IMR-90 (cell line): ENCODE data around the gene IFI27L1. TPM values are rescaled to one million over a fixed set of nuclear protein-coding genes. Genes with fewer than 3 reads are reported as not detected.

Source experiments
- ATAC-seq: fragments of 200-7000 bp; cut with Tn5 transposase; 2 replicates; pipeline ENCODE4 v1.9.1; 2020; ENCODE audit warnings: low read depth, mild to moderate bottlenecking, moderate library complexity
- BruUV-seq: library from RNA; stranded (reverse); fragments of 400-500 nt; replicated peaks from 2 replicates; lab custom pipeline; 2021; lab: Mats Ljungman, UMichigan
- CTCF ChIA-PET: fragments of 300-600 bp; formaldehyde crosslinking; extraction: SDS; loops from one replicate; lab custom pipeline; 2021; ENCODE audit warnings: antibody characterized with exemption; lab: Yijun Ruan, JAX
- POLR2A ChIA-PET: fragments of 300-600 bp; sonication (Branson Sonifier 250); formaldehyde crosslinking; loops from one replicate; lab custom pipeline; 2022; ENCODE audit warnings: antibody characterized with exemption; ENCODE audit not compliant: unreplicated experiment; lab: Charles Lee
- DNase-seq: peaks from one replicate; pipeline ENCODE4 v3.0.0; 2013
- H2AFZ ChIP-seq: replicated peaks from 2 replicates; pipeline ENCODE3; 2013; ENCODE audit warnings: low read length, mild to moderate bottlenecking; ENCODE audit not compliant: poor library complexity
- H2AK5ac ChIP-seq: 2 replicates; pipeline ENCODE4 v1.6.1; 2013; ENCODE audit warnings: low read depth, low read length, inconsistent platforms
- H2AK9ac ChIP-seq: replicated peaks from 2 replicates; pipeline ENCODE3; 2013; ENCODE audit warnings: mild to moderate bottlenecking, low read depth, low read length, moderate library complexity; ENCODE audit not compliant: poor library complexity
- H2BK120ac ChIP-seq: 2 replicates; pipeline ENCODE4 v1.6.1; 2013; ENCODE audit warnings: low read depth, low read length, inconsistent platforms
- H2BK15ac ChIP-seq: 3 replicates; pipeline ENCODE4 v1.6.1; 2013; ENCODE audit warnings: low read depth, low read length, inconsistent platforms
- H2BK20ac ChIP-seq: 2 replicates; pipeline ENCODE4 v1.6.1; 2013; ENCODE audit warnings: low read depth, mild to moderate bottlenecking, inconsistent platforms, low read length, moderate library complexity
- H2BK5ac ChIP-seq: 2 replicates; pipeline ENCODE4 v1.6.1; 2013; ENCODE audit warnings: mild to moderate bottlenecking, low read depth, low read length, inconsistent platforms; ENCODE audit not compliant: poor library complexity, severe bottlenecking
- H3K14ac ChIP-seq: replicated peaks from 2 replicates; pipeline ENCODE4 v1.6.1; 2013; ENCODE audit warnings: low read depth, low read length, inconsistent platforms
- H3K18ac ChIP-seq: 2 replicates; pipeline ENCODE4 v1.6.1; 2013; ENCODE audit warnings: low read depth, low read length, control low read depth
- H3K23ac ChIP-seq: 2 replicates; pipeline ENCODE4 v1.6.1; 2013; ENCODE audit warnings: low read depth, low read length, inconsistent platforms
- H3K27ac ChIP-seq: 2 replicates; pipeline ENCODE4 v1.5.1; 2013; ENCODE audit warnings: mild to moderate bottlenecking, control low read depth, low read length; ENCODE audit not compliant: insufficient read depth
- H3K27me3 ChIP-seq: 2 replicates; pipeline ENCODE4 v1.6.1; 2013; ENCODE audit warnings: low read length; ENCODE audit not compliant: control insufficient read depth, insufficient read depth
- H3K36me3 ChIP-seq: 2 replicates; pipeline ENCODE4 v1.6.1; 2013; ENCODE audit warnings: low read length, mixed read lengths; ENCODE audit not compliant: control insufficient read depth, insufficient read depth
- H3K4ac ChIP-seq: 2 replicates; pipeline ENCODE4 v1.6.1; 2013; ENCODE audit warnings: low read depth, low read length, inconsistent platforms
- H3K4me1 ChIP-seq: 2 replicates; pipeline ENCODE4 v1.6.1; 2013; ENCODE audit warnings: low read length, mixed read lengths; ENCODE audit not compliant: control insufficient read depth, insufficient read depth
- H3K4me2 ChIP-seq: 2 replicates; pipeline ENCODE4 v1.6.1; 2013; ENCODE audit warnings: low read depth, mild to moderate bottlenecking, control low read depth, low read length, moderate library complexity
- H3K4me3 ChIP-seq: 2 replicates; pipeline ENCODE4 v1.5.1; 2013; ENCODE audit warnings: low read depth, mild to moderate bottlenecking, control low read depth, low read length, moderate library complexity; ENCODE audit not compliant: insufficient read depth
- H3K56ac ChIP-seq: 2 replicates; pipeline ENCODE4 v1.6.1; 2013; ENCODE audit warnings: low read length, inconsistent platforms; ENCODE audit not compliant: insufficient read depth; ENCODE audit errors: extremely low read depth
- H3K79me1 ChIP-seq, 2 experiments: 2 replicates each; pipeline ENCODE4 v1.6.1; 2013; ENCODE audit warnings: low read length in 2 of 2, inconsistent platforms in 1 of 2, low read depth in 1 of 2
- H3K9ac ChIP-seq: 2 replicates; pipeline ENCODE4 v1.6.1; 2013; ENCODE audit warnings: low read depth, low read length, control low read depth
- H3K9me1 ChIP-seq: 2 replicates; pipeline ENCODE4 v1.6.1; 2013; ENCODE audit warnings: low read length, inconsistent platforms; ENCODE audit not compliant: insufficient read depth
- H3K9me3 ChIP-seq: 2 replicates; pipeline ENCODE4 v1.6.1; 2013; ENCODE audit warnings: low read length; ENCODE audit not compliant: control insufficient read depth, insufficient read depth
- H4K20me1 ChIP-seq: 2 replicates; pipeline ENCODE4 v1.6.1; 2013; ENCODE audit warnings: low read length, inconsistent platforms; ENCODE audit not compliant: insufficient read depth
- H4K5ac ChIP-seq: 2 replicates; pipeline ENCODE4 v1.6.1; 2013; ENCODE audit warnings: mild to moderate bottlenecking, low read depth, low read length, control low read depth
- H4K8ac ChIP-seq, 2 experiments: 2 replicates each; pipeline ENCODE4 v1.6.1; 2013; ENCODE audit warnings: low read depth in 2 of 2, low read length in 2 of 2, control low read depth in 1 of 2, inconsistent platforms in 1 of 2
- H4K91ac ChIP-seq: 2 replicates; pipeline ENCODE4 v1.6.1; 2013; ENCODE audit warnings: low read depth, low read length, inconsistent platforms; ENCODE audit not compliant: insufficient read depth
- BHLHE40 ChIP-seq: fragments of 150-350 bp; IDR thresholded peaks from 2 replicates; pipeline ENCODE4 v1.6.1; 2016; ENCODE audit warnings: mild to moderate bottlenecking, low read depth, low read length
- CHD1 ChIP-seq: IDR thresholded peaks from 2 replicates; pipeline ENCODE4 v1.6.1; 2012; ENCODE audit warnings: low read depth, low read length, improper control_type of control experiment
- CTCF ChIP-seq: conservative IDR thresholded peaks from 2 replicates; pipeline ENCODE4 v1.5.1; 2012; ENCODE audit warnings: mild to moderate bottlenecking, low read depth, low read length, improper control_type of control experiment
- FOS ChIP-seq: fragments of 150-350 bp; IDR thresholded peaks from 2 replicates; pipeline ENCODE4 v1.6.1; 2016; ENCODE audit warnings: low read depth, low read length
- MXI1 ChIP-seq: IDR thresholded peaks from 2 replicates; pipeline ENCODE4 v1.6.1; 2012; ENCODE audit warnings: low read depth, mild to moderate bottlenecking, low read length, moderate library complexity, borderline replicate concordance
- POLR2A ChIP-seq: IDR thresholded peaks from 2 replicates; pipeline ENCODE4 v1.6.1; 2012; ENCODE audit warnings: mild to moderate bottlenecking, low read depth, low read length
- WGBS, 2 experiments: methylation state at CpG; one replicate each; pipeline versions ENCODE4 v1.1.5 to v1.1.7; 2013; ENCODE audit warnings: missing lambda C conversion rate in 2 of 2; ENCODE audit not compliant: insufficient read length in 1 of 2; ENCODE audit errors: extremely low coverage in 2 of 2; 5-methylcytosine and 5-hydroxymethylcytosine counted together
- dilution Hi-C: fragments of 300-500 bp; cut with HindIII; formaldehyde crosslinking; loops from one replicate; pipeline ENCODE4 v1.14.3; 2018; ENCODE audit warnings: low sequenced_read_pairs; ENCODE audit not compliant: unreplicated experiment
- in situ Hi-C: fragments of 300-500 bp; cut with MboI; formaldehyde crosslinking; loops from 3 replicates; pipeline ENCODE4 v1.14.3; 2019; ENCODE audit warnings: low sequenced_read_pairs, inconsistent platforms, mixed read lengths
- intact Hi-C: fragments of 100-400 bp; cut with micrococcal nuclease; formaldehyde crosslinking; loops from 2 replicates; pipeline ENCODE4 v1.10.0; 2022
- polyA plus RNA-seq, 3 experiments: library from polyadenylated mRNA; depleted of rRNA; stranded (reverse); fragments of >200 nt; gene quantifications; 2 replicates each; pipeline ENCODE4 v1.2.3, GENCODE V29; 2012; ENCODE audit warnings: low replicate concordance in 1 of 3
- total RNA-seq: library from RNA; depleted of rRNA; stranded (reverse); fragments of >200 nt; gene quantifications from 2 replicates; pipeline ENCODE4 v1.2.3, GENCODE V29; 2012

IFI27L1 gene
- total and polyA plus RNA-seq, 2 of the 4 experiments (the other 2 are of a cell fraction), result 13.3 to 24.3 TPM

- Histone ChIP-seq H4K5ac (no peak overlapping the region), H3K9ac (no peak overlapping the region), H2AK9ac (no peak overlapping the region), H2AK5ac (no peak overlapping the region), H2BK120ac (no peak overlapping the region), H3K9me3 (no peaks in the 10 kb centered on the region), H3K56ac (no peak overlapping the region), H3K18ac (no peak overlapping the region), H4K91ac (no peak overlapping the region), H2BK5ac (no peak overlapping the region), H3K4me1 (peaks cover 9% of the 10 kb centered on the region), H3K4me2 (no peak overlapping the region), H3K23ac (no peak overlapping the region), H3K4me3 (no peak overlapping the region), H3K4ac (no peak overlapping the region), H4K8ac (no peak overlapping the region), H3K79me1 (no peaks in the 10 kb centered on the region; a peak in 1 of 4 replicates), H2AFZ (no peak overlapping the region), H3K36me3 (peaks cover 4% of the 10 kb centered on the region; the same call in 1 of the 2 replicates), H2BK15ac (no peak overlapping the region), H3K27me3 (no peaks in the 10 kb centered on the region), H2BK20ac (no peak overlapping the region), H3K27ac (no peak overlapping the region), H4K20me1 (no peaks in the 10 kb centered on the region; the same call in none of the 2 replicates), H3K14ac (no peak overlapping the region), H3K9me1 (no peaks in the 10 kb centered on the region)
- DNase-seq, result no peak
- 93% methylated on average over 6 of the region's 11 CpGs; no CpG with 5 or more reads in 1 of the 2 experiments for WGBS, 2 experiments
- CTCF ChIA-PET, result no interaction called here
- dilution Hi-C loops, result no loop called here
- TF ChIP-seq FOS (no peak), CTCF (no peak), CHD1 (no peak), BHLHE40 (no peak), MXI1 (no peak), POLR2A (no peak)
- in situ Hi-C loops, result loop anchor here (5.0 kb wide), 1 partner anchor 98 kb away; no protein-coding TSS in a partner anchor
- no peak for ATAC-seq
- POLR2A ChIA-PET, result no interaction called here
- intact Hi-C loops, result no loop called here
- no TSS peak for BruUV-seq
Measured at GRCh38 chr14:94038921-94039629, 42.0 kb upstream of the IFI27L1 start.
